Kidney capillary endothelial cell (primary cell): ENCODE measurements around the gene MEX3C.

ENCODE experiments used
- DNase-seq: peaks from one replicate; pipeline ENCODE4 v3.0.0-alpha.2; 2018; ENCODE audit warnings: low spot score

The MEX3C gene

DNA sequence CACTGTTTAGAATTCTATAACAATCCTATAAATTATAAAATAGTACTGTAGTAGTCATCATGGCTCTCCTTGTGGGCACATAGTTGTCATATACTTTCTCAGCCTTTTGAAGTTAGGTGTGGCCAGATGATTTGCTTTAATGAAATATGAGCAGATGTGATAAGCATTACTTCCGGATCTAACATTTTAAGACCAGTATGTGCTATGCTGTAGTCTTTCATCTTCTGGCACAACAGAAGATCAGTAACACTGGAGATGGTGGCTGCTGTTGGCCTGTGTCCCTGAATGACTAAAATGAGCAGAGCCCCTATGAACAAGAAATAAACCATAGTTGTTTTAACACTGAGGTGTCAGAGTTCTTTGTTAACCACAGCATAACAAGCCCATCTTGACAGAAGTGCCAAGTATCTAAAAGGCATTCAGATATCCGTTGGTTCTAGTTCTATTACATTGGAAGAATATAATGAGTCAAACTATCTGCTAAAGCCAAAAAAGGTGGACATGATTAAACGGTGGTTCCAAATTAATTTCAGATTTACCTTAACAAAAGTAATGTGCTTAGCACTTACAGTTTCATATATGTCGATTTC is 6.3 kb downstream of the MEX3C start:
- DNase-seq = no peak

DNA sequence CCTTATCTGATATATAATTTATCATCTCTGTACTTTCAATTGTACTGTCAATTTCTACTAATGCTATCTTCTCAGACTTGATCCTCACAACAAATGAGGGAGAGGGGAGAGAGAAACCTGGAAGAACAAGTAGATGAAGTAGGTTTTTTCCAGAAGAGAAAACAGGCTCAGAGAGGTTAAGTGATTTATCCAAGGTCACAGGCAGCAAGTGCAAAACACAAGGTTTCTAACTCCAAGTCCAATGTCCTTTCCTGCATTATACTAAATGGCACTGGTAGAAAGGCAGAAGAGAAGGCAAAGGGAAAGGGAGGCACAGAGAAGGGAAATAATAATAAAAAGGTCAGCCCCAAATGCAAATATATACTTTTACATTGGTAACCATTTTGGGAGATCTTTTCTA is 7.5 kb downstream of the MEX3C start:
- DNase-seq = no peak

DNA sequence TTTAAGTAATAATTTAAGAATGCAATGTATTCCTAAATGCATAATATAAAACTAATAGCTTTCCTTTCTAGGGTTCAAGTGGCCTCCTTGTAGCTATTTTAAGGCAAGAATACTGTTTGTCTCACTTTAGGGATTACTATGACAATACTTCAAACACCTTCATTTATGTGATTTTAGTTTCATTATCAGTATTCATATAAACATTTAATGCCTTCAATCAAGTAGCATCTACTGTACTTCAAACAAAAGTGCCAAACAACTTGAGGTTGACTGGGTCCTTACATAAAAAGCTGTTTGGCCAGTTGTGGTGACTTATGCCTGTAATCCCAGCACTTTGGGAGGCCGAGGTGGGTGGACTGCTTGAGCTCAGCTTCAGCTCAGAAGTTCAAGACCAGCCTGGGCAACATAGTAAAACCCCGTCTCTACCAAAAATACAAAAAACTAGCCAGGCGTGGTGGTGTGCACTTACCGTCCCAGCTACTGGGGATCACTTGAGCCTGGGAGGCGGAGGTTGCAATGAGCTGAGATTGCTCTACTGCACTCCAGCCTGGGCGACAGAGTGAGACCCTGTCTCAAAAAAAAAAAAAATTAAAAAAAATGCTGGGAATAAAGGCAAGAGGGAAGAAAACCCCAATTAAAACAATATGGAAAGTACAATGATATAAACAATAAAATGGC is 9.3 kb downstream of the MEX3C start:
- DNase-seq = no peak

DNA sequence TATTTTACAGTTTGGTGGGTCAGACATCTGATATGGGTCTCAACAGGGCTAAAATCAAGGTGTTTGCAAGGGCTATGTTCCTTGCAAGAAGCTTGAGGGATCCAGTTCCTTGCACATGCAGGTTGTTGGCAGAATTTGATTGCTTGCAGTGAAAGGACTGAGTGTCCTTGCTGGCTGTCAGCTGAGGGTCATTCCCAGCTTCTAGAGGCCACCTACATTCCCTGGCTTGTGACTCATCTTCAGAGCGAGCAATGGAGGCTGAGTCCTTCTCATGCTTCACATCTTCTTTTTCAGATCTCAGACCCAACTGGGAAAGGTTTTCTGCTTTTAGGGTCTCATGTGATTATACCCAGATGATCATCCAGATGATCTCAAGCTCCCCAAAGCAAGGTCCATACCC is 12.4 kb downstream of the MEX3C start:
- no peak for DNase-seq

DNA sequence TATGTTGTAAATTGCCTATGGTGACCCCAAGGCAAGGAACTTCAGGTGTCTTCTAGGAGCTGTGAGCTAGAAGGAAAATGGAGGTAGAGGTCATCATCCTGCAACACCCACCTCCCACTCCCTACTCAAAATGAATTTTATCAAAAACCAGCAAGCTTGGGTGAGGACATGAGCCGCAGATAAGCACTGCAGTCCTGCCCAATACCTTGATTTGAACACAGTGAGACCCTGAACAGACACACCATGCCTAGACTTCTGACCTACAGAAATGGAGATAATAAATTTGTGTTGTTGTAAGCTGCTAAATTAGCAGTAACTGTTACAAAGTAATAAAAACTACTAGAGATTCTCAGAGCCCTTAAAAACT is 13.4 kb downstream of the MEX3C start:
- DNase-seq = no peak

DNA sequence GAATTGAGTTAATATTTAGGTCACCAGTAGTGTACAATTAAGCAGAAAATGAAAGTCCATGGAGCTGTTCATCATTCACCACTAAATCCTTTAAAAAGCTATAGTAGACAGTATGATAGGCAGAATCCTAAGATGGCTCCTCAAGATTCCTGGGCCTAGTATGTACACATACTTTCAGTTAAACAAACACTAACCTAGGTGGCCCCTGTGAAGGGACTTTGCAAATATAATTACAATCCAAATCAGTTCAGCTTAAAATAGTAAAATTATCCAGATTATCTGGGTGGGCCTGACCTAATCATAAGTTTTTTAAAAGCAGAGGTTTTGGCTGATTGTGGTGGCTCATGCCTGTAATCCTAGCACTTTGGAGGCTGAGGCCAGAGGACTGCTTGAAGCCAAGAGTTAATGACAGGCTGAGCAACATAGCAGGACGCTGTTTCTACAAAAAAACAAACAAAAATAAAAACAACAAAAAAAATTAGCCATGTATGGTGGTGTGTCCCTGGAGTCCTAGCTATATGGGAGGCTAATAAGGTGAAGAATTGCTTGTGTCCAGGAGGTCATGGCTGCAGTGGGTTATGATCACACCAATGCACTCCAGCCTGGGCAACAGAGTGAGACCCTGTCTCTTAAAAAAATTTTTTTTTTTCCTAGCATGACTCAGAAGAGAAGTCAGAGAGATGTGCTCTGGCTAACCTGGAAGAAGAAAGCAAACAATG is 13.9 kb downstream of the MEX3C start:
- no peak for DNase-seq

DNA sequence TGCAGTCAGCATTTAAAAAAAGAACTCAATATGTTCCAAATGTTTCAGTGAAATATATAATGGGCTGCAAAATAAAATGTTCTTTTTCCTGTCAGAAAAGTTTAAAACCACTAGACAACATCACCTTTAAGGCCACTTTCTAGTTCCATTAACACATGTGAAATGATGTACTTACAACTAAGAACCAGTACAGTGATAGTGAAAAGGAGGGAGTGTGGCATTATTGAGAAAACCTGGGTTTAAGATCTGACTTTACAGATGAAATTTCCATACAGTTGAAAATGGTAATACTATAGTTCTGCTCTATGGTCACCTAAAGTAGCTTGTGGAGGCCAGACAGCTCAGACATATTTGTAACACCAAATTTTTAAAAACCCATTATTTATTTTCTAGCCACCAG is 14.7 kb downstream of the MEX3C start:
- no peak for DNase-seq

DNA sequence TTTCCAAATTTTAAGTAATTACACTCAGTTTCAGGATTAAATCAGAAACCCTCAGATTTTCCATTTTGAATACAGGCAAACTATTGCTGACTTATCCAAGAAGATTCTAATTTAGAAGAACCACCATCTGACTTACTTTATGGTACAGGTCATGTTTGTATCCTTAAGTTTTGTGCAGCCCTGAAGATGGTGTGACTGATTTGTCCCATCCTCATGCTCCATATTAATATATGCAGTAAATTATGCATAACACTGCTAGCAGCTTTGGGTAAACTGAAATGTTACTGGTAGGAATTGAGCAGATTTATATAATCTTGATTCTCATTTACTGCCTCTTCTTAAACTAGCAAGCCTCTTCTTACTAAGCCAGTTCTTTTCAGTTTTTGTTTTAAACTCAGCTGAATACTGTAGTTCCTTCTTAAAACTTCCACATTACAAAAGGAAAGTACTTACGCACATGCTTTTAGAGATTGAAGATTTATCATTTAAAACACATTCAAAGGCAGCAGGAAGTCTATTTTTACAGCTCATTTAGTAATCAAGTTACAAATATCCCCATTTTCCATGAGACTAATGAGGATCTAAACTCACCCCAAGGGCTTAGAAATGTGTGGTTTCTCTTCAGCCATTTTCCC is 25.7 kb downstream of the MEX3C start:
- no peak for DNase-seq

DNA sequence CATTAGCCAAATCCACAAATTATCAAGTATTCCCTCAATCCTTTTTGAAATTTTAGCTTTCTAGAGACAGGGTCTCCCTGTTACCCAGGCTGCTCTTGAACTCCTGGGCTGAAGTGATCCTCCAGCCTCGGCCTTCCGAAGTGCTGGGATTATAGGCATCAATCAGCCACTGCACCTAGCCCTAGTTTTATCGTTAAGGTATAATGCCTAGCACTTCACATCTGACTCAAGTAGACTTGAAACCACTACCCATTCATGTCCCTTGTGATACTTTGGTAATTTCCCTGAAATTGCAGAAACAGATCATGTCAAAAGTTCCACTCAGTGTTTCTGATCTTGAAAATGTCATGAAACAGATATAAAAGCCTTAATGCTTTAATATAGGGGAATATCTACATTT is 26.3 kb downstream of the MEX3C start:
- DNase-seq = no peak

DNA sequence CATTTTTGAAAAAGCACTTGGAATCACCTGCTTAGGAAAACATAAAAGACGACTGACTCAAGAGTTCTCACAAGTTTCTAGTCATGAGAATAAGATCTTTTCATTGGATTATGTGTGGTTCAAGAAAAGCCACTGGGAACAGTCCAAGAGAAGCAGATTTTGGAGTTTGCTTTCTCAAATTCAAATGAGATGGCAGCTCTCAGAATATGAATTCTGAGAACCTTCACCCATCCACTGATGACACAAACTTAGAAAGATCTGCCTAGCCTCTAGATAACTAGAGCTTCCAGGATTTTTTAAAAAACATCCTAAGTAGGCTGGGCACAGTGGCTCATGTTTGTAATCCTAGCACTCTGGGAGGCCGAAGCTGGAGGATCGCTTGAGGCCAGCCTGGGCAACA is 26.8 kb downstream of the MEX3C start:
- no peak for DNase-seq

DNA sequence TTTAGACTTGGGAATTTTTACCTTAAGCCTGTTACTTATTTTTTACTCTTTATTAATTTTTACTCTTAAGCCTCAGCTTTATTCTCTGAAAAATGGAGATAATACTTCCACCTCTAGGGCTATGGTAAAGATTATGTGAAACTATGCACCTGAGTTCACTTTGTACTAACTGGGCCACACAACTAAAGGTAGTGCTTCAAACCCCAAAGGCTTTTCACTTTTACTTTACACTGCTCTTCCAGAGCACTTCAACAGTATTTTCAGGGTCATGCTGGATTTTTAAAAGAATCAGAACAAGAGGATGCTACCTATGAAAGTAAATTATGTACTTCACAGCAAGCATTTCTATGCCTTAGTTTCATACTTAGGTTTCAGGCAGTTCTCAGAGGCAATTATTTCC is 27.8 kb downstream of the MEX3C start:
- DNase-seq = no peak

DNA sequence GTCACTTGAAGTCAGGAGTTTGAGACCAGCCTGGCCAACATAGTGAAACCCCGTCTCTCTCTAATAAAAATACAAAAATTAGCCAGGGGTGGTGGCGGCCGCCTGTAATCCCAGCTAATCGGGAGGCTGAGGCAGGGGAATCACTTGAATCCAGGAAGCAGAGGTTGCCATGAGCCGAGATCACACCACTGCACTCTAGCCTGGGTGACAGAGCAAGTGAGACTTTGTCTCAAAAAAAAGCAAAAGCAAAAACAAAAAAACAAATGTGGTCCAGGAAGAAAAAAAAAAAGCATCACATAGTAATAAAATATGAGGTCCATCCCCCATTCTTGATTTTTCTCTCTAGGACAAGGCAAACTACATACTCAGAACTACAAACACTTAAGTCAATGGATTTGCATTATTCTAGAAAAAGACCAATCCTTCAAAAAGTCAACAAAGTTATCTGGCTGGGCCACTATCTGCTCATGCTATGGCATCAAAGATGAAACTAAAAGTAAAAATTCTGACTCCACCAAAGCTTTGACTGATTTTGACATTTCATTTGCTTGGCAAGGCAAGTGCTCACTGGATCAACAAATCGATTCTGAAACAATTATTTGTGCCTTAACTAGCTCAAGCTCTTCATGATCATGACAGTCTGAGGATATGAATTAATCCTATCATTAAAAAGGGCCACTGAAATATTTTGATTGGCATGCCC is 28.4 kb downstream of the MEX3C start:
- DNase-seq = no peak

DNA sequence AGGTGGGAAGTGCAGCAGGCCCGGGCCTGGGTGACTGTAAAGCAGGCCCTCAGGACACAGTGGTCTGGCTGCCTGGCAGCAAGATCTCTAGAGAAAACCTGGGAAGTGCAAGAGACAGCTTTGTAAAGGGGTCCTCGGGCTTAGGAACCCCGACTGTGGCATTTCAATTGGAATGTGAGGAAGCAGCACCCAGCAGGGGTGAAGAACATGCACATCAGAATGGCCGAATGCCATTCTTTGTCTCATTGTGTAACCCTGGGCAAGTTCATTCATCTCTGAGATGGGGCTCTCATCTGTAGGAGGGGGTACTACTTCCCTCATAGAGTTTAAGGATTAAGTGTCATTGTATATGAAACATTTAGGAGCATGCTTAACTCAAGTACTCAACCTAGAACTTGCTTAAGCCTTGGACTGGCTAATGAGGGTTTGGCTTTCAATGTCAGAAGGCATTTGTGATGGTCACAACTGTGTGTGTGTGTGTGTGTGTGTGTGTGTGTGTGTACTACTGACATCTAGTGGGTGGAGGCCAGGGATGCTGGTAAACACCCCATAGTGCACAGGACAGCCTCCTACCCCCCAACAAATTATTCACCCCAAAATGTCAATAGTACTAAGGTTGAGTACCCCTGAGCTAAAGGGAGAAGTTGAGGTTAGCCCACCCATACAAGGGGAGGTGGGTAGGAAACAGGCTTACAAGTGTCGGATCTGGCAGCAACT is 29.3 kb downstream of the MEX3C start:
- DNase-seq = no peak

DNA sequence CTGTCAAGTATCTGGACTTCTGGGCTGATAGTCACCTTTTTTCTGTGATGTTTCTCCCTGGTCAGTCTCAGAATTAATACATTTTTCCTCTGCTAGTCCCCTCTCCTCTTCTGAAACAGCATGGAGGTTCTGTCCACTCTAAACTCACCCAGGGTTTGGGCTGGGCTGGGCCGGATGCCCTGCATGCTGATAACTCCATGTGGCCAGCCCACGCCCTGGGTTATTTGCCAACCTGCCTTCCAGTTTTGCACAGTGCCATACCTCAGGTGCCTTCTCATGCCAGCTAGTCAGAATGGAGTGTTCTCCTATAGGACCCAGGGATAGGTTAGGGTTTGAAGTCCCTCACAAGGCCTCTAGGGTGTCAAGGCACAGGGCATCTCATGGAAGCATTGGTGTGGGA is 32.2 kb downstream of the MEX3C start:
- no peak for DNase-seq

DNA sequence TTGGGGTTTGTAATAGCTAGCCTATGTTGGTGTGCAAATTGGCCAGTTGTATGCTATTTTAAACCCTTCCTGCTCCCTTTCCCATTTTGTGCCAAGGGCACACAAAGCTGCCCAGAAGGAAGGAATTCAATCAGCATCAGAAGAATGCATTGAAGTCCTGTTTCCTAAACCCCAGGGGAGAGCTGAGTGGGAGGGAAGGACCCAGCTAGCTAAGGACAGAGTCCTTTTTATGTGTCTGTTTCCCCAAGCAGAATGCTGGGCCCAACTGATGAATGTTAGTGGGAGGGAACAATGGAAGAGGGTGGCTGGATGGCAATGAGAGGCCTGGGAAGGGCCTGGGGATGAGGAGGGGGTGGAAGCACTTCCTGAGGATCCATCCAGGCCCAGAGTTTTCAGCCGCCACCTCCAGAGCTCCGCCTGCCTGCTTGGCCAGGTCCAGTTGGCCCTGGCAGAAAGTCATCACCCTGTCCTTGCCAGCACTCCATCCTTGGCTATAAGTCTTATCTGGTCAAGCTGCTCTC is 32.7 kb downstream of the MEX3C start:
- DNase-seq = no peak

DNA sequence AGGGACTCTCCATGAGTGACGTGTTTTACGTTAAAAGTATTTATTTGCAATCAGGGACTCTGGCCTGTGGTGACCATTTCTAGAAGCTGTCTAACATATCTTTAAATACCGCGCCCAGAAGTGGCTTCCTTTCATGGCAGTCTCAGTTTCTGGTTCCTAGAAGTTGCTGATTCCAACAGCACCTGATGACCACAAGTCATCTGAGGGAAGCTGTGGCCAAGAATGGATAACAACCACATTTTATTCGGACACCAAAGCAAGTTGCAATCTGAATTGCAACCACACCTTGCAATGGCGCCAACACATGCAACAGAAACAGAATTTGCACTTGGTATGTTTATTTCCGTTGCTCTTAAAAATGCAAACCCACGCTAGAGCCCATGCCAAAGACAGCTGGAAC is 33.1 kb downstream of the MEX3C start:
- no peak for DNase-seq

DNA sequence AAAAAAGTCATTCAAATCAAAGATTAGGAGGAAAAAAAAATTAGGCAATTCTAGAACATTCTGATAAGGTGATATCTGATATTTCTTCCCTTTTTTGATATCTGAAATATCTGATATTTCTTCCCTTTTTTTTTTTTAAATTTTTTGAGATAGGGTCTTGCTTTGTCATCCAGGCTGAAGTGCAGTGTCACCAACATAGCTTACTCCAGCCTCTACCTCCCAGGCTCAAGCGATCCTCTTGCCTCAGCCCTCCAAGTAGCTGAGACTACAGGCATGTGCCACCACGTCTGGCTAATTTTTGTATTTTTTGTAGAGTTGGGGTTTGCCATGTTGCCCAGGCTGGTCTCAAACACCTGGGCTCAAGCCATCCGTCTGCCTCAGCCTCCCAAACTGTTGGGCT is 33.9 kb downstream of the MEX3C start:
- no peak for DNase-seq

DNA sequence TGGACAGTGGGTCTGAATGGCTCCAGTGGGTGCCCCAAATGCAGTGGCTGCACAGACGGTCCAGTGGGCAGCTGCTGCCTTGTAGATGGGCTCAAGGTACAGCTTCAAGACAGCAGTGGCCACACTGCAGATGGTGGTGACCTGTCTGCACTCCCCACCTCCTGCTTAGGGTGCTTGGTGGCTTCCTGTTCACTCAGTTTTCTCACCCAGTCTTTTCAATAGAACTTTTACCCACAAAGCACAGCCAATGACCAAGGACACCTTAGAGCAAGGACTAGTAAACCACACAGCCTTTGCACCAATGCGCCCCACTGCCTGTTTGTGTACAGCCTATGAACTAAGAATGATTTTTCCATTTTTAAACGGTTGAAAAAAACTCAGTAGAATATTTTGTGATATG is 34.9 kb downstream of the MEX3C start:
- DNase-seq = no peak

DNA sequence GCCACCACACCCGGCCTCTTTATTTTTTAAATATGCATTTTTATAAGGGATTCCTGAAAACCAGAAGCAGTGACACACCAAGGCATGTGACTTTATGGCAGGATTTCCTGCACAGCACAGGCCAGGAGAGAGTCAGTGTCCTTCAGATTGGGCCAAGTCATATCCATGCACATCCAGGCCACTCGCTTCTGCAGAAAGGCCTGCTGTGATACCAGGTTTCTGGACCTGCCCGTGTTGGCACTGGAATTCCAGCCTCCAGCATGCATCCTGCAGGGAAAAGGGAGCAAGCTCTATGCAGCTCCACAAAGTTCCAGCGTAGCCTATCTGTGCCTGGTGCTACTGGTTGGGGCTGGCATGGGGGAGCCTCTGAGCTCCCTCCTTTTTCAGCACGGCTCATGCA is 36.8 kb downstream of the MEX3C start:
- DNase-seq = peak; percentile 16

DNA sequence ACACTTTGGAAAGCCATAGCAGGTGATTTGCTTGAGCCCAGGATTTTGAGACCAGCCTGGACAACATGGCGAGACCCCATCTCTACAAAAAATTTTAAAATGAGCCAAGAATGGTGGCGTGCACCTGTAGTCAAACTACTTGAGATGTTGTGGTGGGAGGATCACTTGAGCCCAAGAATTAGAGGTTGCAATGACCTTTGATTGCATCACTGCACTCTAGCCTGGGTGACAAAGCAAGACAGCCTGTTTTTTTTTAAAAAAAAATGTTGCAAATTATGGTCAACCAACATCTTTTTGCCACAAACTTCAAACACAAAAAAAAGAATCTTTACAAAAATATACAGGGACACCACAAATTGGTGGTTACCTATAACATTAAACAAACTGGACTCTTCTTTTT is 40.3 kb downstream of the MEX3C start:
- no peak for DNase-seq

DNA sequence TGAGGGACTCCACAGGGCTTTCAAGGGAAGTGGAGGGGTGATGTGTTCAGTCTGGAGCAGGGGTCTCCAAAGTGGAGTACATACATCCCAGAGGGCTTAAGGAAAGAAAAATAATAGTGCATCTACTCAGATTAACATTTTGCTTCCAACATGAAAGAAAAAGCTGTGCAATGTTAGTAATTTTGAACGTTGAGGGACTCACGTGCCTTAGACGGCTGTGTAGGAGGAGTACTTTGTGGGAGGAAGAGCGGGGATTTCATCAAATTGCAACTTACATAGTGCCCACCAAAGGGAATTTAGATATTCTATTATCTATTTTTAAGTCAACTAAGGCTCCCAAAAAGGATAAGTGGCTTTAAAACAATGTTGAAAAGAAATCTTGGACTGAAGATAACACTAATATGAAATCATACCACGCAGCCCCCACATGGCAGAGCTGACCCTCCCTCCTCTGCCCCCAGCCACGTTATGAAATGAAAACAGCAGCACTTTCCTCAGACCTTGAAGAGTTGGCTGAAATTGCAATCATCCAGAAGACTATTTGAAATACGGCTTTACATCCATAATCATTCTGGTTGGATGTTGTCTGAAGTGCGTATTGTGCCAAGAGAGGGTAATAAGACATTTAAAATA is 42.9 kb downstream of the MEX3C start:
- DNase-seq = no peak
